Neural progenitor cell (in vitro differentiated cells): Measurements from ENCODE around the gene LRRC49. TPM values are rescaled to one million over a fixed set of nuclear protein-coding genes. Genes with fewer than 3 reads are reported as not detected.
"Not testable (repeated sequence)": the region's sequence is repeated elsewhere in the genome, so short reads cannot be mapped to it uniquely, and the experiment has no call there.

Experiments
- DNase-seq: peaks from one replicate; pipeline ENCODE4 v3.0.0-alpha.2; 2016; ENCODE audit warnings: low spot score
- H2AFZ ChIP-seq: fragments of 200-600 bp; sonication (generic); replicated peaks from 2 replicates; pipeline ENCODE4 v1.6.1; 2016; ENCODE audit warnings: antibody characterized with exemption
- H3F3A ChIP-seq: fragments of 200-600 bp; sonication (generic); 2 replicates; pipeline ENCODE4 v1.6.1; 2016; ENCODE audit warnings: antibody characterized with exemption, low read depth
- H3K27ac ChIP-seq: fragments of 200-600 bp; sonication (generic); 2 replicates; pipeline ENCODE4 v1.5.1; 2016; ENCODE audit warnings: mild to moderate bottlenecking
- H3K27me3 ChIP-seq: fragments of 200-600 bp; sonication (generic); 2 replicates; pipeline ENCODE4 v1.6.1; 2016; ENCODE audit warnings: mild to moderate bottlenecking, moderate library complexity
- H3K36me3 ChIP-seq: fragments of 200-600 bp; sonication (generic); 2 replicates; pipeline ENCODE4 v1.5.1; 2016
- H3K4me1 ChIP-seq: fragments of 200-600 bp; sonication (generic); 2 replicates; pipeline ENCODE4 v1.6.1; 2016; ENCODE audit warnings: mixed run types
- H3K4me2 ChIP-seq: fragments of 200-600 bp; sonication (generic); 2 replicates; pipeline ENCODE4 v1.6.1; 2016
- H3K4me3 ChIP-seq: fragments of 200-600 bp; sonication (generic); 2 replicates; pipeline ENCODE4 v1.5.1; 2016
- H3K79me2 ChIP-seq: fragments of 200-600 bp; sonication (generic); 2 replicates; pipeline ENCODE4 v1.6.1; 2016; ENCODE audit warnings: low read depth
- H3K9ac ChIP-seq: fragments of 200-600 bp; sonication (generic); 2 replicates; pipeline ENCODE4 v1.6.1; 2016
- H3K9me3 ChIP-seq: fragments of 200-600 bp; sonication (generic); 2 replicates; pipeline ENCODE4 v1.5.1; 2016; ENCODE audit warnings: low read depth
- H4K20me1 ChIP-seq: fragments of 200-600 bp; sonication (generic); 2 replicates; pipeline ENCODE4 v1.6.1; 2016; ENCODE audit warnings: low read depth
- H3K27ac Mint-ChIP-seq: 3 replicates; pipeline ENCODE4 v1.8.0; 2021; ENCODE audit warnings: mixed read lengths
- H3K27me3 Mint-ChIP-seq: 2 replicates; pipeline ENCODE4 v1.8.0; 2022; ENCODE audit warnings: low read depth, mild to moderate bottlenecking, inconsistent platforms, moderate library complexity, mixed read lengths; ENCODE audit not compliant: insufficient read depth
- H3K36me3 Mint-ChIP-seq: 3 replicates; pipeline ENCODE4 v1.8.0; 2021; ENCODE audit warnings: mixed read lengths
- H3K4me1 Mint-ChIP-seq: 3 replicates; pipeline ENCODE4 v1.8.0; 2021; ENCODE audit warnings: mixed read lengths
- H3K4me3 Mint-ChIP-seq: 3 replicates; pipeline ENCODE4 v1.8.0; 2021; ENCODE audit warnings: mild to moderate bottlenecking, moderate library complexity, mixed read lengths
- H3K9me3 Mint-ChIP-seq: 3 replicates; pipeline ENCODE4 v1.8.0; 2020; ENCODE audit warnings: mixed read lengths
- CTCF ChIP-seq: fragments of 200-600 bp; sonication (generic); IDR thresholded peaks from 2 replicates; pipeline ENCODE4 v1.5.1; 2017; ENCODE audit warnings: antibody characterized with exemption, mild to moderate bottlenecking
- EZH2 ChIP-seq: fragments of 200-600 bp; sonication (generic); IDR thresholded peaks from 2 replicates; pipeline ENCODE4 v1.6.1; 2017; ENCODE audit warnings: antibody characterized with exemption, mild to moderate bottlenecking, moderate library complexity
- EZH2phosphoT487 ChIP-seq: fragments of 200-600 bp; sonication (generic); IDR thresholded peaks from 2 replicates; pipeline ENCODE4 v1.6.1; 2017; ENCODE audit warnings: antibody characterized with exemption
- total RNA-seq: library from RNA; depleted of rRNA; stranded (reverse); fragments of >200 nt; gene quantifications from 2 replicates; pipeline ENCODE4 v1.2.3, GENCODE V29; 2015; ENCODE audit warnings: low replicate concordance

LRRC49 gene
- total RNA-seq, 1 donor from 2014 or later, result 62.4 TPM

DNA sequence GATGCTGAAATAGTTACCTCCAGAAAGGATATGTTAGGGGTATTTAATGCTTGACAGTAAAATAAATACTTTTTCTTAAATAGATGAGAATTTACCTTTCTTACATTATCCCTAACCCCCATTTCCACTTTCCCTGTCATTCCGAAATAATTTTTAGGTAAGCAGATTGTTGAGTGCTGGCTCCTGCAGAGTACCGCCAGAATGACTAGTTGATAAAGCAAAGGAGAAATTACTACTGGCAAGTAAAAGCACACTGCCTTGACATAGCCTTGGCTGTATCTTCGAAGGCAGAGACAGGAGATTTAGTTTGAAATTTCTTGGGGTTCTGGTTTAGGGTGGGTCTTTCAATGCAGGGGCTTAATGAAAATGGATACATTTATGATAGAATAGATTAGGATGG lies 40.8 kb downstream of the LRRC49 start:
- H3K4me2 ChIP-seq, result no peak overlapping the region
- no peaks in the 10 kb centered on the region for H3K9me3 Mint-ChIP-seq

GRCh38 chr15:70935631-70936030 lies 43.0 kb downstream of the LRRC49 start:
- no peak for DNase-seq
- no peaks in the 10 kb centered on the region for H3K27me3 ChIP-seq

More for the DNA sequence above, 40.8 kb downstream of the LRRC49 start:
- H3K27ac ChIP-seq, result no peak overlapping the region
- no peaks in the 10 kb centered on the region for H3F3A ChIP-seq
- Mint-ChIP-seq H3K27me3 (no peaks in the 10 kb centered on the region), H3K36me3 (peaks cover 6% of the 10 kb centered on the region), H3K4me1 (no peaks in the 10 kb centered on the region), H3K27ac (no peak overlapping the region), H3K4me3 (no peak overlapping the region)
- H4K20me1 ChIP-seq, result no peaks in the 10 kb centered on the region
- H2AFZ ChIP-seq, result no peak overlapping the region
- H3K9ac ChIP-seq, result no peak overlapping the region
- no peaks in the 10 kb centered on the region for H3K4me1 ChIP-seq
- no peak for DNase-seq
- H3K9me3 ChIP-seq, result no peaks in the 10 kb centered on the region
- no peak for TF ChIP-seq EZH2phosphoT487
- no peak for TF ChIP-seq CTCF
- no peak for TF ChIP-seq EZH2
- H3K36me3 ChIP-seq, result no peaks in the 10 kb centered on the region
- no peak overlapping the region for H3K4me3 ChIP-seq
- H3K79me2 ChIP-seq, result no peaks in the 10 kb centered on the region
- no peaks in the 10 kb centered on the region for H3K27me3 ChIP-seq

GRCh38 chr15:70936326-70936725 lies 43.7 kb downstream of the LRRC49 start:
- TF ChIP-seq CTCF (no peak), EZH2 (no peak), EZH2phosphoT487 (no peak)
- no peaks in the 10 kb centered on the region for H3K36me3 Mint-ChIP-seq

More at GRCh38 chr15:70935631-70936030, 43.0 kb downstream of the LRRC49 start:
- Histone ChIP-seq H3K79me2 (no peaks in the 10 kb centered on the region), H2AFZ (no peak overlapping the region), H3K4me2 (no peak overlapping the region), H3K9ac (no peak overlapping the region), H3K36me3 (no peaks in the 10 kb centered on the region), H3K27ac (no peak overlapping the region), H3K4me1 (no peaks in the 10 kb centered on the region), H3F3A (no peaks in the 10 kb centered on the region), H3K4me3 (no peak overlapping the region), H4K20me1 (no peaks in the 10 kb centered on the region), H3K9me3 (no peaks in the 10 kb centered on the region)
- H3K9me3 Mint-ChIP-seq, result no peaks in the 10 kb centered on the region
- H3K4me3 Mint-ChIP-seq, result no peak overlapping the region
- H3K27me3 Mint-ChIP-seq, result no peaks in the 10 kb centered on the region
- no peaks in the 10 kb centered on the region for H3K36me3 Mint-ChIP-seq
- no peak for TF ChIP-seq EZH2
- no peak for TF ChIP-seq EZH2phosphoT487
- TF ChIP-seq CTCF, result no peak
- no peaks in the 10 kb centered on the region for H3K4me1 Mint-ChIP-seq
- no peak overlapping the region for H3K27ac Mint-ChIP-seq

GRCh38 chr15:70943285-70943684 lies 50.7 kb downstream of the LRRC49 start:
- not testable (repeated sequence) for DNase-seq, H3K4me1 Mint-ChIP-seq, H3K4me2 ChIP-seq, H3K27me3 ChIP-seq, H3K4me3 Mint-ChIP-seq, H3K27ac ChIP-seq, H3K36me3 ChIP-seq, H3F3A ChIP-seq, H3K9me3 ChIP-seq, H3K27ac Mint-ChIP-seq, H3K9me3 Mint-ChIP-seq, H2AFZ ChIP-seq, H3K9ac ChIP-seq, H3K4me1 ChIP-seq, H3K36me3 Mint-ChIP-seq, H3K79me2 ChIP-seq, H3K27me3 Mint-ChIP-seq, H4K20me1 ChIP-seq, H3K4me3 ChIP-seq

More at GRCh38 chr15:70936326-70936725, 43.7 kb downstream of the LRRC49 start:
- no peak overlapping the region for H3K4me2 ChIP-seq
- Mint-ChIP-seq H3K27me3 (no peaks in the 10 kb centered on the region), H3K27ac (no peak overlapping the region), H3K4me3 (no peak overlapping the region), H3K9me3 (no peaks in the 10 kb centered on the region), H3K4me1 (no peaks in the 10 kb centered on the region)
- no peaks in the 10 kb centered on the region for H3K4me1 ChIP-seq
- H3K36me3 ChIP-seq, result no peaks in the 10 kb centered on the region
- no peak overlapping the region for H3K4me3 ChIP-seq
- no peaks in the 10 kb centered on the region for H3K9me3 ChIP-seq
- no peak overlapping the region for H3K27ac ChIP-seq
- no peaks in the 10 kb centered on the region for H3K79me2 ChIP-seq
- no peaks in the 10 kb centered on the region for H3K27me3 ChIP-seq
- DNase-seq, result no peak
- H4K20me1 ChIP-seq, result no peaks in the 10 kb centered on the region
- H3K9ac ChIP-seq, result no peak overlapping the region
- no peak overlapping the region for H2AFZ ChIP-seq
- H3F3A ChIP-seq, result no peaks in the 10 kb centered on the region
